PFSK-1 (cell line): Measurements from ENCODE around the gene OARD1.

Experiments used
- POLR2AphosphoS5 ChIP-seq: IDR thresholded peaks from 2 replicates; pipeline ENCODE4 v1.6.1; 2012; ENCODE audit warnings: low read depth, mild to moderate bottlenecking, control low read depth, low read length, moderate library complexity
- SIN3A ChIP-seq: IDR thresholded peaks from 2 replicates; pipeline ENCODE4 v1.6.1; 2012; ENCODE audit warnings: mild to moderate bottlenecking, low read length, moderate library complexity, borderline replicate concordance; ENCODE audit not compliant: insufficient read depth
- TAF1 ChIP-seq: IDR thresholded peaks from 2 replicates; pipeline ENCODE4 v1.6.1; 2012; ENCODE audit warnings: low read length, control low read depth, borderline replicate concordance; ENCODE audit not compliant: insufficient read depth

- no peak for TF ChIP-seq POLR2AphosphoS5
- TF ChIP-seq TAF1, result no peak
- no peak for TF ChIP-seq SIN3A
Observed at GRCh38 chr6:41085182-41085581, 13.0 kb upstream of the OARD1 start.
